ENCODE measurements around the gene STX1B. TPM values are rescaled to one million over a fixed set of nuclear protein-coding genes. Genes with fewer than 3 reads are reported as not detected.

The STX1B gene
- polyA plus RNA-seq, 3 donors = 1.7 TPM; not detected in 2

- H3K9me3 Mint-ChIP-seq = peaks cover 0 to 3% (median 0%) of the 10 kb centered on the region in 7 donors
- WGBS (ENCODE audit: insufficient coverage) = 96% methylated on average over 55 of the region's 62 CpGs
- no peaks in the 10 kb centered on the region for H3K79me2 ChIP-seq (ENCODE audit: insufficient read depth, low read length)
- H3K27ac Mint-ChIP-seq = no peak overlapping the region
- no peak overlapping the region for H3K9ac ChIP-seq (ENCODE audit: insufficient read depth, low read length, poor library complexity, severe bottlenecking)
- no peak overlapping the region for H3K4me2 ChIP-seq (replicated peaks; ENCODE audit: extremely low read depth, low read length, poor library complexity, severe bottlenecking)
- no peak for TF ChIP-seq CTCF (IDR thresholded peaks at IDR 0.05)
- H2AFZ ChIP-seq (ENCODE audit: insufficient read depth, low read depth, low read length, poor library complexity, severe bottlenecking) = no peak overlapping the region
- H3K4me1 ChIP-seq (ENCODE audit: control insufficient read depth in 1 of 2, insufficient read depth in 2 of 2, low read length in 2 of 2) = peaks cover 0 to under 1% of the 10 kb centered on the region in 2 donors
- H3K36me3 Mint-ChIP-seq = peaks cover 68 to 95% of the 10 kb centered on the region in 2 donors
- no peaks in the 10 kb centered on the region for H3K4me1 Mint-ChIP-seq
- H3K27me3 Mint-ChIP-seq (ENCODE audit: low read depth in 3 of 3) = no peaks in the 10 kb centered on the region
- peaks cover 77 to 86% of the 10 kb centered on the region in 2 donors for H3K36me3 ChIP-seq (replicated peaks in 1 of 2; ENCODE audit: control insufficient read depth in 1 of 2, insufficient read depth in 2 of 2, low read length in 2 of 2)
- DNase-seq = no peak
- no peaks in the 10 kb centered on the region for H3K9me3 ChIP-seq (replicated peaks in 1 of 2; ENCODE audit: control insufficient read depth in 1 of 2, insufficient read depth in 1 of 2, low read length in 2 of 2)
- H4K20me1 ChIP-seq (ENCODE audit: insufficient read depth, low read length) = peaks cover 7% of the 10 kb centered on the region
- no peak overlapping the region for H3K4me3 ChIP-seq (replicated peaks in 1 of 3; ENCODE audit: low read depth in 2 of 3, low read length in 3 of 3)
- no peak overlapping the region for H3K27ac ChIP-seq (ENCODE audit: low read depth in 1 of 2, low read length in 2 of 2)
- intact Hi-C loops (cut with micrococcal nuclease) = loop anchor here (10.0 kb wide), 3 partner anchors 175 to 885 kb away; partner anchors contain the start of gene PRSS36 (in 1 of the 2)
- H3K4me3 Mint-ChIP-seq = no peak overlapping the region
- no peaks in the 10 kb centered on the region for H3K27me3 ChIP-seq (ENCODE audit: control insufficient read depth in 2 of 2, insufficient read depth in 2 of 2, low read length in 2 of 2)
These were observed 31.0 kb downstream of the STX1B start for GRCh38 chr16:30979170-30980022.

GRCh38 chr16:30977502-30977901, 32.9 kb downstream of the STX1B start:
- Histone ChIP-seq H3K9ac (ENCODE audit: insufficient read depth, low read length, poor library complexity, severe bottlenecking) (no peak overlapping the region), H3K4me3 (replicated peaks in 1 of 3; ENCODE audit: low read depth in 2 of 3, low read length in 3 of 3) (no peak overlapping the region), H3K36me3 (replicated peaks in 1 of 2; ENCODE audit: control insufficient read depth in 1 of 2, insufficient read depth in 2 of 2, low read length in 2 of 2) (peaks cover 79% of the 10 kb centered on the region in 2 donors), H3K27ac (ENCODE audit: low read depth in 1 of 2, low read length in 2 of 2) (no peak overlapping the region), H2AFZ (ENCODE audit: insufficient read depth, low read depth, low read length, poor library complexity, severe bottlenecking) (no peak overlapping the region), H4K20me1 (ENCODE audit: insufficient read depth, low read length) (peaks cover 7% of the 10 kb centered on the region), H3K9me3 (replicated peaks in 1 of 2; ENCODE audit: control insufficient read depth in 1 of 2, insufficient read depth in 1 of 2, low read length in 2 of 2) (no peaks in the 10 kb centered on the region), H3K79me2 (ENCODE audit: insufficient read depth, low read length) (no peaks in the 10 kb centered on the region), H3K4me2 (replicated peaks; ENCODE audit: extremely low read depth, low read length, poor library complexity, severe bottlenecking) (no peak overlapping the region), H3K27me3 (ENCODE audit: control insufficient read depth in 2 of 2, insufficient read depth in 2 of 2, low read length in 2 of 2) (no peaks in the 10 kb centered on the region), H3K4me1 (ENCODE audit: control insufficient read depth in 1 of 2, insufficient read depth in 2 of 2, low read length in 2 of 2) (no peaks in the 10 kb centered on the region)
- no peaks in the 10 kb centered on the region for H3K27me3 Mint-ChIP-seq (ENCODE audit: low read depth in 3 of 3)
- no peaks in the 10 kb centered on the region for H3K4me1 Mint-ChIP-seq
- WGBS (ENCODE audit: insufficient coverage) = 93% methylated on average over 17 of the region's 17 CpGs
- peaks cover 74 to 96% of the 10 kb centered on the region in 2 donors for H3K36me3 Mint-ChIP-seq
- no peak overlapping the region for H3K4me3 Mint-ChIP-seq
- TF ChIP-seq CTCF (IDR thresholded peaks at IDR 0.05) = peak; percentile 34
- DNase-seq = no peak
- peaks cover 0 to 2% (median 0%) of the 10 kb centered on the region in 7 donors for H3K9me3 Mint-ChIP-seq
- peak overlapping the region in 3 of 7 donors; percentile 22 to 43 (median 41) for H3K27ac Mint-ChIP-seq
- intact Hi-C loops (cut with micrococcal nuclease) = no loop called here

Data from CD14-positive monocyte (primary cell).